ENCODE results near the gene APOF. TPM values are rescaled to one million over a fixed set of nuclear protein-coding genes. Genes with fewer than 3 reads are reported as not detected.

APOF gene
- total and polyA plus RNA-seq, 2 experiments from 2014 or later: not detected

- Histone ChIP-seq H2AFZ (no peak overlapping the region), H3K4me3 (no peak overlapping the region), H3K79me2 (replicated peaks; ENCODE audit: insufficient read depth) (peaks cover 5% of the 10 kb centered on the region; the same call in 1 of the 2 replicates), H3F3A (replicated peaks; ENCODE audit: low read depth) (0 out of 2 replicates have a peak, but pooled peaks cover 5% of the 10 kb centered on the region), H3K9me2 (ENCODE audit: insufficient read depth) (no peaks in the 10 kb centered on the region), H4K20me1 (replicated peaks; ENCODE audit: insufficient read depth) (no peaks in the 10 kb centered on the region), H3K36me3 (ENCODE audit: insufficient read depth) (no peaks in the 10 kb centered on the region), H3K27ac (ENCODE audit: low read depth) (no peak overlapping the region), H3K4me1 (ENCODE audit: insufficient read depth) (peaks cover 6% of the 10 kb centered on the region; the same call in 1 of the 2 replicates), H3K4me2 (no peak overlapping the region), H3K27me3 (ENCODE audit: insufficient read depth) (no peaks in the 10 kb centered on the region)
- peaks cover 13% of the 10 kb centered on the region for H3K4me1 Mint-ChIP-seq
- ATAC-seq (no peak), DNase-seq (ENCODE audit: low spot score) (no peak)
- no peaks in the 10 kb centered on the region for H3K9me3 Mint-ChIP-seq
- no peak overlapping the region for H3K27ac Mint-ChIP-seq
- TF ChIP-seq ZNF114 (CRISPR knock-in tag; IDR thresholded peaks at IDR 0.05): no peak
- TF ChIP-seq EZH2phosphoT487 (IDR thresholded peaks at IDR 0.05; ENCODE audit: unreplicated experiment): no peak
- no peak for TF ChIP-seq ZNF462 (CRISPR knock-in tag; IDR thresholded peaks at IDR 0.05)
- TF ChIP-seq REST (IDR thresholded peaks at IDR 0.05; ENCODE audit: unreplicated experiment): no peak
- no peak for TF ChIP-seq STAT1 (IDR thresholded peaks at IDR 0.05; ENCODE audit: unreplicated experiment)
- TF ChIP-seq ETS1 (IDR thresholded peaks at IDR 0.05): no peak
- TF ChIP-seq ZNF331 (CRISPR knock-in tag; IDR thresholded peaks at IDR 0.05; ENCODE audit: low read depth): no peak
- TF ChIP-seq POLR2AphosphoS5 (IDR thresholded peaks at IDR 0.05; ENCODE audit: low read depth): no peak
- no peak for TF ChIP-seq CREB1 (CRISPR knock-in tag; IDR thresholded peaks at IDR 0.05; ENCODE audit: low read depth)
- TF ChIP-seq JUNB (IDR thresholded peaks at IDR 0.05; ENCODE audit: unreplicated experiment): no peak
- no peak for TF ChIP-seq NANOG (IDR thresholded peaks at IDR 0.05; ENCODE audit: borderline replicate concordance)
- no peak for TF ChIP-seq EZH2 (IDR thresholded peaks at IDR 0.05; ENCODE audit: low read depth, unreplicated experiment)
- no peak for TF ChIP-seq CTCF (conservative IDR thresholded peaks at IDR 0.05; ENCODE audit: low read depth in 2 of 2)
- peaks cover 11% of the 10 kb centered on the region for H3K27me3 Mint-ChIP-seq (ENCODE audit: insufficient read depth, low read depth, poor library complexity)
- H3K4me3 Mint-ChIP-seq: no peak overlapping the region
- H3K36me3 Mint-ChIP-seq (ENCODE audit: low read depth): peaks cover 4% of the 10 kb centered on the region; the same call in 1 of the 3 replicates
These were observed 31.6 kb downstream of the APOF start for GRCh38 chr12:56330936-56331490.

Data from GM23338 (cell line).